CD14-positive monocyte (primary cell): ENCODE data around the gene ZBTB37. TPM values are rescaled to one million over a fixed set of nuclear protein-coding genes. Genes with fewer than 3 reads are reported as not detected.

ENCODE experiments used
- DNase-seq, 3 donors: peaks; one replicate each; pipeline ENCODE4 v3.0.0-alpha.2; 2011 to 2022
- H2AFZ ChIP-seq: 2 replicates; pipeline ENCODE4 v1.6.0; 2012; ENCODE audit warnings: mild to moderate bottlenecking, low read depth, low read length, inconsistent platforms; ENCODE audit not compliant: insufficient read depth, poor library complexity, severe bottlenecking
- H3K27ac ChIP-seq, 2 donors: 1 replicate in 1 of 2; 2 replicates in 1 of 2; pipeline ENCODE4 v1.5.1; 2012 to 2013; ENCODE audit warnings: low read length in 2 of 2, control low read depth in 1 of 2, inconsistent platforms in 1 of 2, low read depth in 1 of 2, mild to moderate bottlenecking in 1 of 2
- H3K27me3 ChIP-seq, 2 donors: one replicate each; pipeline versions ENCODE4 v1.6.0 to v1.6.1; 2011 to 2013; ENCODE audit warnings: low read length in 2 of 2; ENCODE audit not compliant: control insufficient read depth in 2 of 2, insufficient read depth in 2 of 2
- H3K36me3 ChIP-seq, 2 donors: replicated peaks in 1 of 2; 1 replicate in 1 of 2; 2 replicates in 1 of 2; pipeline versions ENCODE4 v1.5.1 to v1.6.1; 2012 to 2013; ENCODE audit warnings: low read length in 2 of 2, control low read depth in 1 of 2, inconsistent platforms in 1 of 2, mild to moderate bottlenecking in 1 of 2; ENCODE audit not compliant: insufficient read depth in 2 of 2, control insufficient read depth in 1 of 2
- H3K4me1 ChIP-seq, 2 donors: 1 replicate in 1 of 2; 2 replicates in 1 of 2; pipeline versions ENCODE4 v1.5.1 to v1.6.1; 2012 to 2013; ENCODE audit warnings: low read length in 2 of 2, control low read depth in 1 of 2, inconsistent platforms in 1 of 2, mild to moderate bottlenecking in 1 of 2, moderate library complexity in 1 of 2; ENCODE audit not compliant: insufficient read depth in 2 of 2, control insufficient read depth in 1 of 2
- H3K4me2 ChIP-seq: replicated peaks from 2 replicates; pipeline ENCODE3; 2012; ENCODE audit warnings: low read length, moderate library complexity, mild to moderate bottlenecking; ENCODE audit not compliant: poor library complexity, severe bottlenecking; ENCODE audit errors: extremely low read depth
- H3K4me3 ChIP-seq, 3 experiments: fragments of 200-600 bp in 1 of 3; sonication (generic) in 1 of 3; replicated peaks in 1 of 3; 1 replicate in 2 of 3; 2 replicates in 1 of 3; pipeline ENCODE4 v1.5.1; 2011 to 2013; ENCODE audit warnings: low read length in 3 of 3, mild to moderate bottlenecking in 3 of 3, control low read depth in 2 of 3, low read depth in 2 of 3, inconsistent platforms in 1 of 3, moderate library complexity in 1 of 3
- H3K79me2 ChIP-seq: 2 replicates; pipeline ENCODE4 v1.6.0; 2012; ENCODE audit warnings: mild to moderate bottlenecking, control low read depth, inconsistent platforms, low read length, moderate library complexity; ENCODE audit not compliant: insufficient read depth
- H3K9ac ChIP-seq: 2 replicates; pipeline ENCODE4 v1.6.0; 2017; ENCODE audit warnings: low read length, mild to moderate bottlenecking; ENCODE audit not compliant: insufficient read depth, poor library complexity, severe bottlenecking
- H3K9me3 ChIP-seq, 2 donors: replicated peaks in 1 of 2; 1 replicate in 1 of 2; 2 replicates in 1 of 2; pipeline versions ENCODE4 v1.5.1 to v1.6.1; 2012 to 2013; ENCODE audit warnings: low read length in 2 of 2, control low read depth in 1 of 2; ENCODE audit not compliant: control insufficient read depth in 1 of 2, insufficient read depth in 1 of 2
- H4K20me1 ChIP-seq: 2 replicates; pipeline ENCODE4 v1.6.0; 2012; ENCODE audit warnings: mild to moderate bottlenecking, low read length, control low read depth, moderate library complexity; ENCODE audit not compliant: insufficient read depth
- H3K27ac Mint-ChIP-seq, 7 donors: one replicate each; pipeline ENCODE4 v1.8.0; 2020; ENCODE audit warnings: mild to moderate bottlenecking in 7 of 7, mixed read lengths in 7 of 7, moderate library complexity in 6 of 7, inconsistent platforms in 2 of 7
- H3K27me3 Mint-ChIP-seq, 3 donors: one replicate each; pipeline ENCODE4 v1.8.0; 2021 to 2022; ENCODE audit warnings: low read depth in 3 of 3, mild to moderate bottlenecking in 3 of 3, mixed read lengths in 3 of 3, moderate library complexity in 3 of 3, inconsistent platforms in 1 of 3
- H3K36me3 Mint-ChIP-seq, 2 donors: one replicate each; pipeline ENCODE4 v1.8.0; 2020; ENCODE audit warnings: mixed read lengths in 2 of 2, inconsistent platforms in 1 of 2, mild to moderate bottlenecking in 1 of 2
- H3K4me1 Mint-ChIP-seq: one replicate; pipeline ENCODE4 v1.8.0; 2020; ENCODE audit warnings: mild to moderate bottlenecking, mixed read lengths
- H3K4me3 Mint-ChIP-seq, 2 donors: one replicate each; pipeline ENCODE4 v1.8.0; 2020; ENCODE audit warnings: mild to moderate bottlenecking in 2 of 2, mixed read lengths in 2 of 2, moderate library complexity in 1 of 2
- H3K9me3 Mint-ChIP-seq, 7 donors: one replicate each; pipeline ENCODE4 v1.8.0; 2020 to 2022; ENCODE audit warnings: mixed read lengths in 7 of 7, mild to moderate bottlenecking in 6 of 7, moderate library complexity in 6 of 7, inconsistent platforms in 2 of 7
- CTCF ChIP-seq: fragments of 200-600 bp; IDR thresholded peaks from one replicate; pipeline ENCODE4 v1.8.0; 2022; ENCODE audit warnings: antibody characterized with exemption, mild to moderate bottlenecking
- WGBS: methylation state at CpG from one replicate; pipeline ENCODE4 v1.1.5; 2013; ENCODE audit warnings: missing lambda C conversion rate; ENCODE audit not compliant: insufficient coverage; 5-methylcytosine and 5-hydroxymethylcytosine counted together
- intact Hi-C, 2 donors: fragments of 100-400 bp; cut with micrococcal nuclease; formaldehyde crosslinking; loops; one replicate each; pipeline versions ENCODE4 v1.15.0 to v1.15.1; 2023
- polyA plus RNA-seq, 3 donors: library from polyadenylated mRNA; depleted of rRNA in 1 of 3; unstranded in 2 of 3; stranded (reverse) in 1 of 3; fragments of 300-500 nt in 2 of 3; fragments of >200 nt in 1 of 3; fragmentation: Illumina TruSeq in 2 of 3; gene quantifications; 1 replicate in 2 of 3; 2 replicates in 1 of 3; pipeline ENCODE4 v1.2.3, GENCODE V29; 2012 to 2021

The ZBTB37 gene
- polyA plus RNA-seq, 3 donors, result 0.87 to 4.1 (median 0.91) TPM

GRCh38 chr1:173934440-173934839, 66.3 kb downstream of the ZBTB37 start:
- Mint-ChIP-seq H3K4me3 (no peak overlapping the region), H3K4me1 (no peaks in the 10 kb centered on the region), H3K9me3 (no peaks in the 10 kb centered on the region), H3K36me3 (peaks cover 61 to 88% of the 10 kb centered on the region in 2 donors), H3K27me3 (no peaks in the 10 kb centered on the region), H3K27ac (peak overlapping the region in 2 of 7 donors; percentile 27 to 33)
- peaks cover 19% of the 10 kb centered on the region for H4K20me1 ChIP-seq
- H3K79me2 ChIP-seq, result no peaks in the 10 kb centered on the region
- H2AFZ ChIP-seq, result no peak overlapping the region
- H3K36me3 ChIP-seq, result peaks cover 75 to 90% of the 10 kb centered on the region in 2 donors
- no peaks in the 10 kb centered on the region for H3K4me1 ChIP-seq
- H3K4me2 ChIP-seq, result no peak overlapping the region
- no peak overlapping the region for H3K27ac ChIP-seq
- intact Hi-C loops, result no loop called here
- H3K4me3 ChIP-seq, result no peak overlapping the region
- no peaks in the 10 kb centered on the region for H3K9me3 ChIP-seq
- H3K27me3 ChIP-seq, result no peaks in the 10 kb centered on the region
- DNase-seq, result no peak
- H3K9ac ChIP-seq, result no peak overlapping the region
- TF ChIP-seq CTCF, result no peak
- no CpG with 5 or more reads among the region's 1 CpG for WGBS

GRCh38 chr1:173937062-173937461, 68.9 kb downstream of the ZBTB37 start:
- H3K4me2 ChIP-seq, result no peak overlapping the region
- H3K4me3 Mint-ChIP-seq, result no peak overlapping the region
- peaks cover 73 to 95% of the 10 kb centered on the region in 2 donors for H3K36me3 Mint-ChIP-seq
- H3K27me3 Mint-ChIP-seq, result no peaks in the 10 kb centered on the region
- peaks cover 28% of the 10 kb centered on the region for H4K20me1 ChIP-seq
- intact Hi-C loops, result no loop called here
- peaks cover 0 to 2% (median 0%) of the 10 kb centered on the region in 7 donors for H3K9me3 Mint-ChIP-seq
- H3K9me3 ChIP-seq, result no peaks in the 10 kb centered on the region
- no peak overlapping the region for H3K27ac Mint-ChIP-seq
- no CpG with 5 or more reads among the region's 2 CpGs for WGBS
- no peaks in the 10 kb centered on the region for H3K27me3 ChIP-seq
- no peaks in the 10 kb centered on the region for H3K4me1 Mint-ChIP-seq
- no peak overlapping the region for H2AFZ ChIP-seq
- peak overlapping the region in 1 of 2 donors; percentile 45 for H3K27ac ChIP-seq
- no peaks in the 10 kb centered on the region for H3K79me2 ChIP-seq
- no peaks in the 10 kb centered on the region for H3K4me1 ChIP-seq
- H3K4me3 ChIP-seq, result no peak overlapping the region
- TF ChIP-seq CTCF, result no peak
- DNase-seq, result no peak
- no peak overlapping the region for H3K9ac ChIP-seq
- H3K36me3 ChIP-seq, result peaks cover 87 to 97% of the 10 kb centered on the region in 2 donors
